ENCODE data around the gene APCDD1. TPM values are rescaled to one million over a fixed set of nuclear protein-coding genes. Genes with fewer than 3 reads are reported as not detected.

APCDD1 gene
- total and polyA plus RNA-seq, 2 experiments from 2014 or later = 0.31 to 1.0 TPM

- Histone ChIP-seq H3K4me1 (ENCODE audit: insufficient read depth) (no peaks in the 10 kb centered on the region), H3K9me2 (ENCODE audit: insufficient read depth) (peaks cover 3% of the 10 kb centered on the region; the same call in 1 of the 2 replicates), H3K27ac (ENCODE audit: low read depth) (no peak overlapping the region), H2AFZ (no peak overlapping the region), H3K4me2 (no peak overlapping the region), H3K4me3 (no peak overlapping the region), H3F3A (replicated peaks; ENCODE audit: low read depth) (no peaks in the 10 kb centered on the region), H4K20me1 (replicated peaks; ENCODE audit: insufficient read depth) (no peaks in the 10 kb centered on the region), H3K79me2 (replicated peaks; ENCODE audit: insufficient read depth) (no peaks in the 10 kb centered on the region), H3K27me3 (ENCODE audit: insufficient read depth) (no peaks in the 10 kb centered on the region), H3K36me3 (ENCODE audit: insufficient read depth) (no peaks in the 10 kb centered on the region; the same call in 1 of the 2 replicates)
- DNase-seq (ENCODE audit: low spot score) (no peak), ATAC-seq (no peak)
- H3K36me3 Mint-ChIP-seq (ENCODE audit: low read depth) = no peaks in the 10 kb centered on the region
- TF ChIP-seq ZNF114 (CRISPR knock-in tag; IDR thresholded peaks at IDR 0.05) (no peak), EZH2 (IDR thresholded peaks at IDR 0.05; ENCODE audit: low read depth, unreplicated experiment) (no peak), ZNF331 (CRISPR knock-in tag; IDR thresholded peaks at IDR 0.05; ENCODE audit: low read depth) (no peak)
- H3K9me3 Mint-ChIP-seq = no peaks in the 10 kb centered on the region
- no peak overlapping the region for H3K4me3 Mint-ChIP-seq
- H3K27me3 Mint-ChIP-seq (ENCODE audit: insufficient read depth, low read depth, poor library complexity) = peaks cover 3% of the 10 kb centered on the region
- H3K27ac Mint-ChIP-seq = no peak overlapping the region
- H3K4me1 Mint-ChIP-seq = no peaks in the 10 kb centered on the region
Measured at GRCh38 chr18:10514082-10514481, 59.6 kb downstream of the APCDD1 start.

- H3K79me2 ChIP-seq (replicated peaks; ENCODE audit: insufficient read depth) = no peaks in the 10 kb centered on the region
- H4K20me1 ChIP-seq (replicated peaks; ENCODE audit: insufficient read depth) = no peaks in the 10 kb centered on the region
- H3F3A ChIP-seq (replicated peaks; ENCODE audit: low read depth) = no peaks in the 10 kb centered on the region
- H3K4me3 Mint-ChIP-seq = no peak overlapping the region
- no peak overlapping the region for H2AFZ ChIP-seq
- H3K9me2 ChIP-seq (ENCODE audit: insufficient read depth) = peaks cover 3% of the 10 kb centered on the region; the same call in 1 of the 2 replicates
- H3K4me1 Mint-ChIP-seq = no peaks in the 10 kb centered on the region
- no peak overlapping the region for H3K4me3 ChIP-seq
- H3K27ac ChIP-seq (ENCODE audit: low read depth) = no peak overlapping the region
- H3K36me3 ChIP-seq (ENCODE audit: insufficient read depth) = no peaks in the 10 kb centered on the region; the same call in 1 of the 2 replicates
- ATAC-seq (no peak), DNase-seq (ENCODE audit: low spot score) (no peak)
- no peaks in the 10 kb centered on the region for H3K36me3 Mint-ChIP-seq (ENCODE audit: low read depth)
- H3K4me2 ChIP-seq = no peak overlapping the region
- no peak overlapping the region for H3K27ac Mint-ChIP-seq
- H3K9me3 Mint-ChIP-seq = no peaks in the 10 kb centered on the region
- H3K27me3 ChIP-seq (ENCODE audit: insufficient read depth) = no peaks in the 10 kb centered on the region
- H3K4me1 ChIP-seq (ENCODE audit: insufficient read depth) = no peaks in the 10 kb centered on the region
- peaks cover 6% of the 10 kb centered on the region for H3K27me3 Mint-ChIP-seq (ENCODE audit: insufficient read depth, low read depth, poor library complexity)
- TF ChIP-seq ETS1 (IDR thresholded peaks at IDR 0.05) (no peak), EZH2 (IDR thresholded peaks at IDR 0.05; ENCODE audit: low read depth, unreplicated experiment) (no peak), EZH2phosphoT487 (IDR thresholded peaks at IDR 0.05; ENCODE audit: unreplicated experiment) (no peak), POLR2AphosphoS5 (IDR thresholded peaks at IDR 0.05; ENCODE audit: low read depth) (no peak), JUNB (IDR thresholded peaks at IDR 0.05; ENCODE audit: unreplicated experiment) (no peak), CREB1 (CRISPR knock-in tag; IDR thresholded peaks at IDR 0.05; ENCODE audit: low read depth) (no peak), ZNF331 (CRISPR knock-in tag; IDR thresholded peaks at IDR 0.05; ENCODE audit: low read depth) (no peak), STAT1 (IDR thresholded peaks at IDR 0.05; ENCODE audit: unreplicated experiment) (no peak), ZNF114 (CRISPR knock-in tag; IDR thresholded peaks at IDR 0.05) (no peak)
- TF ChIP-seq, protein P1, sequence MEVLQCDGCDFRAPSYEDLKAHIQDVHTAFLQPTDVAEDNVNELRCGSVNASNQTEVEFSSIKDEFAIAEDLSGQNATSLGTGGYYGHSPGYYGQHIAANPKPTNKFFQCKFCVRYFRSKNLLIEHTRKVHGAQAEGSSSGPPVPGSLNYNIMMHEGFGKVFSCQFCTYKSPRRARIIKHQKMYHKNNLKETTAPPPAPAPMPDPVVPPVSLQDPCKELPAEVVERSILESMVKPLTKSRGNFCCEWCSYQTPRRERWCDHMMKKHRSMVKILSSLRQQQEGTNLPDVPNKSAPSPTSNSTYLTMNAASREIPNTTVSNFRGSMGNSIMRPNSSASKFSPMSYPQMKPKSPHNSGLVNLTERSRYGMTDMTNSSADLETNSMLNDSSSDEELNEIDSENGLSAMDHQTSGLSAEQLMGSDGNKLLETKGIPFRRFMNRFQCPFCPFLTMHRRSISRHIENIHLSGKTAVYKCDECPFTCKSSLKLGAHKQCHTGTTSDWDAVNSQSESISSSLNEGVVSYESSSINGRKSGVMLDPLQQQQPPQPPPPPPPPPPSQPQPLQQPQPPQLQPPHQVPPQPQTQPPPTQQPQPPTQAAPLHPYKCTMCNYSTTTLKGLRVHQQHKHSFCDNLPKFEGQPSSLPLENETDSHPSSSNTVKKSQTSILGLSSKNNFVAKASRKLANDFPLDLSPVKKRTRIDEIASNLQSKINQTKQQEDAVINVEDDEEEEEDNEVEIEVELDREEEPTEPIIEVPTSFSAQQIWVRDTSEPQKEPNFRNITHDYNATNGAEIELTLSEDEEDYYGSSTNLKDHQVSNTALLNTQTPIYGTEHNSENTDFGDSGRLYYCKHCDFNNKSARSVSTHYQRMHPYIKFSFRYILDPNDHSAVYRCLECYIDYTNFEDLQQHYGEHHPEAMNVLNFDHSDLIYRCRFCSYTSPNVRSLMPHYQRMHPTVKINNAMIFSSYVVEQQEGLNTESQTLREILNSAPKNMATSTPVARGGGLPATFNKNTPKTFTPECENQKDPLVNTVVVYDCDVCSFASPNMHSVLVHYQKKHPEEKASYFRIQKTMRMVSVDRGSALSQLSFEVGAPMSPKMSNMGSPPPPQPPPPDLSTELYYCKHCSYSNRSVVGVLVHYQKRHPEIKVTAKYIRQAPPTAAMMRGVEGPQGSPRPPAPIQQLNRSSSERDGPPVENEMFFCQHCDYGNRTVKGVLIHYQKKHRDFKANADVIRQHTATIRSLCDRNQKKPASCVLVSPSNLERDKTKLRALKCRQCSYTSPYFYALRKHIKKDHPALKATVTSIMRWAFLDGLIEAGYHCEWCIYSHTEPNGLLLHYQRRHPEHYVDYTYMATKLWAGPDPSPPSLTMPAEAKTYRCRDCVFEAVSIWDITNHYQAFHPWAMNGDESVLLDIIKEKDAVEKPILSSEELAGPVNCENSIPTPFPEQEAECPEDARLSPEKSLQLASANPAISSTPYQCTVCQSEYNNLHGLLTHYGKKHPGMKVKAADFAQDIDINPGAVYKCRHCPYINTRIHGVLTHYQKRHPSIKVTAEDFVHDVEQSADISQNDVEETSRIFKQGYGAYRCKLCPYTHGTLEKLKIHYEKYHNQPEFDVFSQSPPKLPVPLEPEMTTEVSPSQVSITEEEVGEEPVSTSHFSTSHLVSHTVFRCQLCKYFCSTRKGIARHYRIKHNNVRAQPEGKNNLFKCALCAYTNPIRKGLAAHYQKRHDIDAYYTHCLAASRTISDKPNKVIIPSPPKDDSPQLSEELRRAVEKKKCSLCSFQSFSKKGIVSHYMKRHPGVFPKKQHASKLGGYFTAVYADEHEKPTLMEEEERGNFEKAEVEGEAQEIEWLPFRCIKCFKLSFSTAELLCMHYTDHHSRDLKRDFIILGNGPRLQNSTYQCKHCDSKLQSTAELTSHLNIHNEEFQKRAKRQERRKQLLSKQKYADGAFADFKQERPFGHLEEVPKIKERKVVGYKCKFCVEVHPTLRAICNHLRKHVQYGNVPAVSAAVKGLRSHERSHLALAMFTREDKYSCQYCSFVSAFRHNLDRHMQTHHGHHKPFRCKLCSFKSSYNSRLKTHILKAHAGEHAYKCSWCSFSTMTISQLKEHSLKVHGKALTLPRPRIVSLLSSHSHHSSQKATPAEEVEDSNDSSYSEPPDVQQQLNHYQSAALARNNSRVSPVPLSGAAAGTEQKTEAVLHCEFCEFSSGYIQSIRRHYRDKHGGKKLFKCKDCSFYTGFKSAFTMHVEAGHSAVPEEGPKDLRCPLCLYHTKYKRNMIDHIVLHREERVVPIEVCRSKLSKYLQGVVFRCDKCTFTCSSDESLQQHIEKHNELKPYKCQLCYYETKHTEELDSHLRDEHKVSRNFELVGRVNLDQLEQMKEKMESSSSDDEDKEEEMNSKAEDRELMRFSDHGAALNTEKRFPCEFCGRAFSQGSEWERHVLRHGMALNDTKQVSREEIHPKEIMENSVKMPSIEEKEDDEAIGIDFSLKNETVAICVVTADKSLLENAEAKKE (CRISPR knock-in tag; IDR thresholded peaks at IDR 0.05) = no peak
- TF ChIP-seq, protein P2, sequence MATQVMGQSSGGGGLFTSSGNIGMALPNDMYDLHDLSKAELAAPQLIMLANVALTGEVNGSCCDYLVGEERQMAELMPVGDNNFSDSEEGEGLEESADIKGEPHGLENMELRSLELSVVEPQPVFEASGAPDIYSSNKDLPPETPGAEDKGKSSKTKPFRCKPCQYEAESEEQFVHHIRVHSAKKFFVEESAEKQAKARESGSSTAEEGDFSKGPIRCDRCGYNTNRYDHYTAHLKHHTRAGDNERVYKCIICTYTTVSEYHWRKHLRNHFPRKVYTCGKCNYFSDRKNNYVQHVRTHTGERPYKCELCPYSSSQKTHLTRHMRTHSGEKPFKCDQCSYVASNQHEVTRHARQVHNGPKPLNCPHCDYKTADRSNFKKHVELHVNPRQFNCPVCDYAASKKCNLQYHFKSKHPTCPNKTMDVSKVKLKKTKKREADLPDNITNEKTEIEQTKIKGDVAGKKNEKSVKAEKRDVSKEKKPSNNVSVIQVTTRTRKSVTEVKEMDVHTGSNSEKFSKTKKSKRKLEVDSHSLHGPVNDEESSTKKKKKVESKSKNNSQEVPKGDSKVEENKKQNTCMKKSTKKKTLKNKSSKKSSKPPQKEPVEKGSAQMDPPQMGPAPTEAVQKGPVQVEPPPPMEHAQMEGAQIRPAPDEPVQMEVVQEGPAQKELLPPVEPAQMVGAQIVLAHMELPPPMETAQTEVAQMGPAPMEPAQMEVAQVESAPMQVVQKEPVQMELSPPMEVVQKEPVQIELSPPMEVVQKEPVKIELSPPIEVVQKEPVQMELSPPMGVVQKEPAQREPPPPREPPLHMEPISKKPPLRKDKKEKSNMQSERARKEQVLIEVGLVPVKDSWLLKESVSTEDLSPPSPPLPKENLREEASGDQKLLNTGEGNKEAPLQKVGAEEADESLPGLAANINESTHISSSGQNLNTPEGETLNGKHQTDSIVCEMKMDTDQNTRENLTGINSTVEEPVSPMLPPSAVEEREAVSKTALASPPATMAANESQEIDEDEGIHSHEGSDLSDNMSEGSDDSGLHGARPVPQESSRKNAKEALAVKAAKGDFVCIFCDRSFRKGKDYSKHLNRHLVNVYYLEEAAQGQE (IDR thresholded peaks at IDR 0.05; ENCODE audit: unreplicated experiment) = no peak
Measured at GRCh38 chr18:10514601-10515000, 60.2 kb downstream of the APCDD1 start.

Data from GM23338 (cell line).